GM18526 (cell line): ENCODE results near the gene TMEM187.

Experiments used
- POLR2A ChIP-seq: IDR thresholded peaks from 3 replicates; pipeline ENCODE4 v1.6.1; 2011; ENCODE audit not compliant: insufficient read length; ENCODE audit errors: extremely low read depth

The TMEM187 gene

GRCh38 chrX:153973127-153974002 is 811 bp downstream of the TMEM187 start:
- TF ChIP-seq POLR2A, result peak; percentile 23

GRCh38 chrX:153974003-153974725 is 1.6 kb downstream of the TMEM187 start:
- no peak for TF ChIP-seq POLR2A

GRCh38 chrX:153974726-153975286 is 2.3 kb downstream of the TMEM187 start:
- no peak for TF ChIP-seq POLR2A

- no peak for TF ChIP-seq POLR2A
Observed at GRCh38 chrX:153981231-153981630, 8.7 kb downstream of the TMEM187 start.

- no peak for TF ChIP-seq POLR2A
Observed at GRCh38 chrX:153981771-153982533, 9.4 kb downstream of the TMEM187 start.

- TF ChIP-seq POLR2A, result no peak
Observed at GRCh38 chrX:153983321-153983801, 10.8 kb downstream of the TMEM187 start.

GRCh38 chrX:153984351-153985178 is 12.0 kb downstream of the TMEM187 start:
- TF ChIP-seq POLR2A, result no peak

- no peak for TF ChIP-seq POLR2A
Observed at GRCh38 chrX:153988493-153988892, 15.9 kb downstream of the TMEM187 start.

- TF ChIP-seq POLR2A, result no peak
Observed at GRCh38 chrX:153989973-153990655, 17.6 kb downstream of the TMEM187 start.

- no peak for TF ChIP-seq POLR2A
Observed at GRCh38 chrX:153991013-153991580, 18.5 kb downstream of the TMEM187 start.

GRCh38 chrX:153992180-153992579 is 19.6 kb downstream of the TMEM187 start:
- no peak for TF ChIP-seq POLR2A

- no peak for TF ChIP-seq POLR2A
Observed at GRCh38 chrX:153993079-153993478, 20.5 kb downstream of the TMEM187 start.

GRCh38 chrX:153993978-153994377 is 21.4 kb downstream of the TMEM187 start:
- TF ChIP-seq POLR2A, result no peak

GRCh38 chrX:153995504-153995903 is 22.9 kb downstream of the TMEM187 start:
- no peak for TF ChIP-seq POLR2A
